Sigmoid colon (tissue), 7 donors: ENCODE data around the gene GRIA1. TPM values are rescaled to one million over a fixed set of nuclear protein-coding genes. Genes with fewer than 3 reads are reported as not detected.

Source experiments
- DNase-seq: peaks from one replicate; pipeline ENCODE4 v3.0.0-alpha.2; 2019
- H3K27ac ChIP-seq, 4 donors: fragments of 200-600 bp; sonication (generic); one replicate each; pipeline ENCODE4 v1.5.1; 2016 to 2019; ENCODE audit warnings: mild to moderate bottlenecking in 1 of 4
- H3K27me3 ChIP-seq, 3 donors: fragments of 200-600 bp; sonication (generic); one replicate each; pipeline ENCODE4 v1.5.1; 2019; ENCODE audit warnings: mild to moderate bottlenecking in 1 of 3
- H3K36me3 ChIP-seq, 4 donors: fragments of 200-600 bp; sonication (generic); one replicate each; pipeline ENCODE4 v1.5.1; 2016 to 2019
- H3K4me1 ChIP-seq, 4 donors: fragments of 200-600 bp; sonication (generic); one replicate each; pipeline ENCODE4 v1.5.1; 2017 to 2019
- H3K4me3 ChIP-seq, 4 donors: fragments of 200-600 bp; sonication (generic); one replicate each; pipeline ENCODE4 v1.5.1; 2017 to 2019; ENCODE audit warnings: mild to moderate bottlenecking in 2 of 4, moderate library complexity in 1 of 4
- H3K9me3 ChIP-seq, 4 donors: fragments of 200-600 bp in 3 of 4; sonication (generic) in 3 of 4; one replicate each; pipeline versions ENCODE4 v1.5.1 to v1.6.1; 2013 to 2019
- EP300 ChIP-seq, 4 donors: sonication (generic); formaldehyde crosslinking; IDR thresholded peaks; one replicate each; pipeline ENCODE4 v1.6.1; 2017; ENCODE audit warnings: antibody characterized with exemption in 4 of 4
- POLR2A ChIP-seq, 2 donors: fragments of 450-650 bp; IDR thresholded peaks; one replicate each; pipeline ENCODE4 v1.6.1; 2016; ENCODE audit warnings: antibody characterized with exemption in 2 of 2, mild to moderate bottlenecking in 2 of 2, moderate library complexity in 2 of 2
- POLR2AphosphoS5 ChIP-seq, 4 donors: sonication (generic); formaldehyde crosslinking; IDR thresholded peaks; one replicate each; pipeline ENCODE4 v1.6.1; 2017; ENCODE audit warnings: antibody characterized with exemption in 4 of 4
- WGBS, 2 donors: extraction: QIAGEN DNeasy Blood & Tissue Kit; methylation state at CpG; one replicate each; pipeline ENCODE4 v1.1.7; 2013; 5-methylcytosine and 5-hydroxymethylcytosine counted together
- intact Hi-C: fragments of 100-400 bp; cut with DNase I; formaldehyde crosslinking; loops from one replicate; pipeline ENCODE4 v1.15.1; 2023
- polyA plus RNA-seq, 3 donors: library from polyadenylated mRNA; stranded (reverse); fragments of 200-250 nt; gene quantifications; one replicate each; pipeline ENCODE4 v1.2.3, GENCODE V29; 2013
- total RNA-seq, 4 donors: library from RNA; depleted of rRNA; stranded (reverse); fragments of >200 nt; gene quantifications; one replicate each; pipeline ENCODE4 v1.1.0, GENCODE V29; 2016
- TF ChIP-seq, protein P1 (sequence below), 4 experiments: fragments of 450-650 bp in 3 of 4; fragments of 200-600 bp in 1 of 4; IDR thresholded peaks; one replicate each; pipeline ENCODE4 v1.5.1; 2016 to 2019; ENCODE audit warnings: antibody characterized with exemption in 4 of 4, mild to moderate bottlenecking in 3 of 4, moderate library complexity in 2 of 4
- donor health status: healthy with polysubstance abuse.
- donor health status: Bipolar disorder and iron deficiency.
- donor health status: healthy.

The GRIA1 gene
- total and polyA plus RNA-seq, 7 donors: under 0.01 to 1.5 (median 0.51) TPM; not detected in 1

DNA sequence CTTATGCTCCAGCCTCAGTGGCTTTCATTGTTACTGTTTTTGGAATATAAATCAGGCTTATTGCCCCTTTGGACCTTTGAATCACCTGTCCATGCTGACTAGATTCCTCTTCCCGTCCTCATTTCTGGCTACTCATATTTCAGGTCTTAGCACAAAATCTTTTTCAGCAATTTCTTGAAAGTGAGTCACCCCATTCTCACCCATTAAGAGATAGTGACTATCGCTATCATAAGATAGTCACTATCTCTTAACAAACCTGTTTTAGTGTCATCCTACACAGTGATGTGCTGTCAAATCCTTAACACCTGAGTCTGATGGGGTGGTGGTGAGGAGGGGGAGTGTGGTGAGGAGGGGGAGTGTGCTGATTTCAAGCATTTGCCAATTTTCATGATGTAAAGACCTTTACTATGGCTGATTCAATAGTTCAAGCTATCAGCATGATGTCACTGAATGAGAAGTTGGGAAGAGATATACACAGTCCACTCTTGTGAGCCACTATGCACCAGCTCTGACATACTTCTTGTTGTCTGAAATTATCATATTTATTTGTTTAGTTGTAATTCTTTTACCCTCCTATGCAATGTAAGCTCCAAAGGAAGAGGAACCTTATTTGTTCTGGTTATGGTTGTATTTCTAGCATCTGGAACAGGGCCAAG is 95.3 kb downstream of the GRIA1 start:
- TF ChIP-seq POLR2A (IDR thresholded peaks at IDR 0.05): no peak
- TF ChIP-seq, protein P1, sequence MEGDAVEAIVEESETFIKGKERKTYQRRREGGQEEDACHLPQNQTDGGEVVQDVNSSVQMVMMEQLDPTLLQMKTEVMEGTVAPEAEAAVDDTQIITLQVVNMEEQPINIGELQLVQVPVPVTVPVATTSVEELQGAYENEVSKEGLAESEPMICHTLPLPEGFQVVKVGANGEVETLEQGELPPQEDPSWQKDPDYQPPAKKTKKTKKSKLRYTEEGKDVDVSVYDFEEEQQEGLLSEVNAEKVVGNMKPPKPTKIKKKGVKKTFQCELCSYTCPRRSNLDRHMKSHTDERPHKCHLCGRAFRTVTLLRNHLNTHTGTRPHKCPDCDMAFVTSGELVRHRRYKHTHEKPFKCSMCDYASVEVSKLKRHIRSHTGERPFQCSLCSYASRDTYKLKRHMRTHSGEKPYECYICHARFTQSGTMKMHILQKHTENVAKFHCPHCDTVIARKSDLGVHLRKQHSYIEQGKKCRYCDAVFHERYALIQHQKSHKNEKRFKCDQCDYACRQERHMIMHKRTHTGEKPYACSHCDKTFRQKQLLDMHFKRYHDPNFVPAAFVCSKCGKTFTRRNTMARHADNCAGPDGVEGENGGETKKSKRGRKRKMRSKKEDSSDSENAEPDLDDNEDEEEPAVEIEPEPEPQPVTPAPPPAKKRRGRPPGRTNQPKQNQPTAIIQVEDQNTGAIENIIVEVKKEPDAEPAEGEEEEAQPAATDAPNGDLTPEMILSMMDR (IDR thresholded peaks at IDR 0.05): no peak
- no peak for TF ChIP-seq EP300 (IDR thresholded peaks at IDR 0.05)
- no peak for TF ChIP-seq POLR2AphosphoS5 (IDR thresholded peaks at IDR 0.05)
- Histone ChIP-seq H3K27me3 (no peaks in the 10 kb centered on the region), H3K4me3 (no peak overlapping the region), H3K9me3 (no peaks in the 10 kb centered on the region), H3K4me1 (no peaks in the 10 kb centered on the region), H3K27ac (no peak overlapping the region), H3K36me3 (no peaks in the 10 kb centered on the region)
- WGBS, 2 donors: 48 to 56% methylated on average over 2 of the region's 2 CpGs
- intact Hi-C loops: no loop called here
- no peak for DNase-seq

DNA sequence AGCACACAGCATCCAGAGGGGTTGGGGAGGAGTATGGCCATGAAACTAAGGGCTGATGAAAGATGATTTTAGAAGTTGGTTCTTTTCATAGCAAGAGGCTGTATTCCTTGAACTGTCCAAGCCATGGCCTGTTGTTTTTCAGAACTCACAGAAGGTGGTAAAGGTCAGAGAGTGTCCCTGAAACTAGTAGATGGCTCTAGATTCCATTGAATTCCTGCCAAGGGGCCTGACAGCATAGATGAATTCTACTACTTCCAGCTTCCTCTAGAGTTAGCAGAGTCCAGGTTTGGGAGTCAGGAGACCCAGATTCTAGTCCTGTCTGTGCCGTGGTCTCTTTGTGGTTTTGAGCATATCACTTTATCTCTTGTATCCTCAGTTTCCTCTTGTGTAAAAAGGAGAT is 101.6 kb downstream of the GRIA1 start:
- no peaks in the 10 kb centered on the region for H3K36me3 ChIP-seq
- WGBS, 2 donors: 69 to 71% methylated on average over 1 of the region's 1 CpG
- no peak overlapping the region for H3K4me3 ChIP-seq
- intact Hi-C loops: no loop called here
- no peaks in the 10 kb centered on the region for H3K27me3 ChIP-seq
- DNase-seq: no peak
- no peaks in the 10 kb centered on the region for H3K4me1 ChIP-seq
- H3K9me3 ChIP-seq: no peaks in the 10 kb centered on the region
- H3K27ac ChIP-seq: no peak overlapping the region
- TF ChIP-seq, protein P1 (IDR thresholded peaks at IDR 0.05): no peak
- no peak for TF ChIP-seq EP300 (IDR thresholded peaks at IDR 0.05)

DNA sequence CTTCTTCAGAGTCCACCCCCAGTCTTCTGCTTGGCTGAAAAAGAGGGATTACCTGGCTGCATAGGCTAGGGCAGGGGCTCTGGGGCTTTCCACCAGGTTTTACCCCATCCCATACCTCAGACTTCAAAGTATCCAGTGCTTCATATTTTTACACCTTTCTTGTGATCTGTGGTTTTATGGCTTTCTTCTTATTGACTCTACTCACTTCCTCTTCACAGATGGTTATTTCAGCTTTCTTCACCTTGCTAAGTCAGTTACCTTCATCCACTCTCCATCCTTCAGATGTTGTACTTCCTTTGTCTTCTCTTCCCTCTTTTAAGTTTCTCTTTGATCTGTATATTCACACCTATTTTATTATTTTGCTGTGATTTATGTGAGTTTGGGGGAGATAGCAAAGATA is 104.3 kb downstream of the GRIA1 start:
- DNase-seq: no peak
- Histone ChIP-seq H3K27me3 (no peaks in the 10 kb centered on the region), H3K27ac (no peak overlapping the region), H3K4me3 (no peak overlapping the region), H3K36me3 (no peaks in the 10 kb centered on the region), H3K9me3 (no peaks in the 10 kb centered on the region), H3K4me1 (no peaks in the 10 kb centered on the region)
- intact Hi-C loops: no loop called here
- TF ChIP-seq, protein P1 (IDR thresholded peaks at IDR 0.05): no peak
- TF ChIP-seq POLR2AphosphoS5 (IDR thresholded peaks at IDR 0.05) (no peak), POLR2A (IDR thresholded peaks at IDR 0.05) (no peak), EP300 (IDR thresholded peaks at IDR 0.05) (no peak)

DNA sequence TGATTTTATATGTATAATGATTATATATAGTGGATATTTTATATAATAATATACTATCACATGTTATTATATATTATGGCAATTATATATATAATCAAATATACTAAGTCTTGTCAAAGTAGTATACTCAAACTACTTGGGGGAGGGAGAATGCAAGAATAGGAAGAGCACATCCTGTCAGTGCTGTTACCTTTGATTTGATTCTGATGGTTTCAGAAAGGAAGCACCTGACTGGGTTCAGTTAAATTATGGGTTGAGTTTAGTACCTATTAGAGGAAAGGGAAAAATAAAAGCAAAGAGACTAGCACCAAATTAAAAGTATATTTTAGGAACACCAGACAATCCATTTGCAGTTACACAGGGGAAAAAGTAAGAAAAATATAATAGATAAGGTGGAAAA is 107.6 kb downstream of the GRIA1 start:
- Histone ChIP-seq H3K4me3 (no peak overlapping the region), H3K4me1 (no peaks in the 10 kb centered on the region), H3K27me3 (no peaks in the 10 kb centered on the region), H3K27ac (no peak overlapping the region), H3K9me3 (no peaks in the 10 kb centered on the region), H3K36me3 (no peaks in the 10 kb centered on the region)
- TF ChIP-seq, protein P1 (IDR thresholded peaks at IDR 0.05): no peak
- TF ChIP-seq POLR2AphosphoS5 (IDR thresholded peaks at IDR 0.05): no peak
- TF ChIP-seq EP300 (IDR thresholded peaks at IDR 0.05): no peak
- no peak for TF ChIP-seq POLR2A (IDR thresholded peaks at IDR 0.05)
- no peak for DNase-seq
- intact Hi-C loops: no loop called here

DNA sequence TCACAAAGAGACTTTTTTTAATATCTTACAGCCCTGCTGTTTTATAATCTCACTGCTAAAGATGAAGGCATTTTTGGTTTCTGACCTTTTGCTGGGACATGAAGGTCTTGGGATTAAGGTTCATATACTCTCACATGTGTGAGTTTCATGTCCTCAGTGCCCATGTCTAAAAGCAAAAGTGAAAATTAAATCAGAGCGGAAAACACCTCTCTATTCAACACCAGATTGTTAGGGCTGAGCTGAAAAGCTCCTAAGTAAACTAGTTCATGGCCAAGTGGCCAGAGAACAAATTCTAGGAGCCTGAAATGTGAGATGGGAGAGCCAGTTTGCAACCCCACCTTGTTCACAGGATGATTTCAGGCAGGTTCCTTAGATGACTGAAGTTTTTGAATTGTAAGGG is 110.9 kb downstream of the GRIA1 start:
- no peak for DNase-seq
- Histone ChIP-seq H3K27ac (no peak overlapping the region), H3K36me3 (no peaks in the 10 kb centered on the region), H3K4me1 (no peaks in the 10 kb centered on the region), H3K4me3 (no peak overlapping the region), H3K9me3 (no peaks in the 10 kb centered on the region), H3K27me3 (no peaks in the 10 kb centered on the region)
- intact Hi-C loops: no loop called here
- 28 to 65% methylated on average over 1 of the region's 1 CpG for WGBS, 2 donors
- TF ChIP-seq, protein P1 (IDR thresholded peaks at IDR 0.05): no peak
- TF ChIP-seq POLR2A (IDR thresholded peaks at IDR 0.05) (no peak), POLR2AphosphoS5 (IDR thresholded peaks at IDR 0.05) (no peak), EP300 (IDR thresholded peaks at IDR 0.05) (no peak)
